B cell (primary cell): Measurements from ENCODE around the gene KCNQ1OT1. TPM values are rescaled to one million over a fixed set of nuclear protein-coding genes. Genes with fewer than 3 reads are reported as not detected.

Source experiments
- ATAC-seq: fragments of 200-7000 bp; cut with Tn5 transposase; one replicate; pipeline ENCODE4 v1.10.0; 2021; ENCODE audit warnings: low read depth, mild to moderate bottlenecking, moderate number of reproducible peaks, moderate library complexity
- CTCF ChIA-PET: fragments of 350-600 bp; sonication (Branson Sonifier 250); formaldehyde crosslinking; loops from one replicate; lab custom pipeline; 2021; ENCODE audit warnings: antibody characterized with exemption, inconsistent platforms; lab: Charles Lee
- POLR2A ChIA-PET: fragments of 350-600 bp; sonication (Branson Sonifier 250); formaldehyde crosslinking; loops from one replicate; lab custom pipeline; 2021; ENCODE audit warnings: antibody characterized with exemption; lab: Charles Lee
- DNase-seq: peaks from one replicate; pipeline ENCODE4 v3.0.0; 2013
- H2AFZ ChIP-seq: 2 replicates; pipeline ENCODE4 v1.6.1; 2012; ENCODE audit warnings: mild to moderate bottlenecking, low read depth, low read length; ENCODE audit not compliant: insufficient read depth, poor library complexity, severe bottlenecking
- H3K27ac ChIP-seq, 2 donors: 1 replicate in 1 of 2; 2 replicates in 1 of 2; pipeline ENCODE4 v1.5.1; 2012 to 2013; ENCODE audit warnings: low read length in 2 of 2, mild to moderate bottlenecking in 2 of 2, moderate library complexity in 1 of 2
- H3K27me3 ChIP-seq, 4 experiments: fragments of 200-600 bp in 1 of 4; sonication (generic) in 1 of 4; replicated peaks in 1 of 4; 1 replicate in 2 of 4; 2 replicates in 2 of 4; pipeline versions ENCODE4 v1.6.1 to v1.7.0; 2013 to 2016; ENCODE audit warnings: low read length in 3 of 4, mild to moderate bottlenecking in 2 of 4, mixed read lengths in 1 of 4, moderate library complexity in 1 of 4; ENCODE audit not compliant: insufficient read depth in 4 of 4, control insufficient read depth in 3 of 4; ENCODE audit errors: control extremely low read depth in 1 of 4
- H3K36me3 ChIP-seq, 2 experiments: replicated peaks in 1 of 2; 1 replicate in 1 of 2; 2 replicates in 1 of 2; pipeline versions ENCODE4 v1.6.1 to v1.7.1; 2013; ENCODE audit warnings: low read length in 1 of 2; ENCODE audit not compliant: insufficient read depth in 2 of 2, control insufficient read depth in 1 of 2; ENCODE audit errors: control extremely low read depth in 1 of 2, extremely low read depth in 1 of 2
- H3K4me1 ChIP-seq, 2 donors: fragments of 200-600 bp in 1 of 2; sonication (generic) in 1 of 2; 1 replicate in 1 of 2; 2 replicates in 1 of 2; pipeline versions ENCODE4 v1.5.1 to v1.6.1; 2013 to 2017; ENCODE audit warnings: low read length in 2 of 2; ENCODE audit not compliant: control insufficient read depth in 2 of 2, insufficient read depth in 2 of 2
- H3K4me2 ChIP-seq: replicated peaks from 2 replicates; pipeline ENCODE3; 2012; ENCODE audit warnings: mild to moderate bottlenecking, low read depth, low read length; ENCODE audit not compliant: poor library complexity, severe bottlenecking
- H3K4me3 ChIP-seq, 5 experiments: fragments of 200-600 bp in 1 of 5; sonication (generic) in 1 of 5; 1 replicate in 3 of 5; 2 replicates in 2 of 5; pipeline versions ENCODE4 v1.5.1 to v1.7.0; 2011 to 2016; ENCODE audit warnings: low read length in 4 of 5, mild to moderate bottlenecking in 4 of 5, low read depth in 2 of 5, control low read depth in 1 of 5, moderate library complexity in 1 of 5; ENCODE audit not compliant: insufficient read depth in 1 of 5; ENCODE audit errors: control extremely low read depth in 1 of 5, extremely low read depth in 1 of 5
- H3K79me2 ChIP-seq: fragments of 200-600 bp; sonication (generic); one replicate; pipeline ENCODE4 v1.6.0; 2016; ENCODE audit warnings: low read length; ENCODE audit not compliant: control insufficient read depth, insufficient read depth
- H3K9ac ChIP-seq: fragments of 200-600 bp; sonication (generic); 2 replicates; pipeline ENCODE4 v1.6.1; 2017; ENCODE audit warnings: mild to moderate bottlenecking, low read length, moderate library complexity
- H3K9me3 ChIP-seq, 3 donors: one replicate each; pipeline versions ENCODE4 v1.6.1 to v1.7.1; 2013; ENCODE audit warnings: low read length in 2 of 3; ENCODE audit not compliant: control insufficient read depth in 2 of 3, insufficient read depth in 1 of 3; ENCODE audit errors: control extremely low read depth in 1 of 3
- H4K20me1 ChIP-seq: 2 replicates; pipeline ENCODE4 v1.6.0; 2012; ENCODE audit warnings: mild to moderate bottlenecking, low read length; ENCODE audit not compliant: insufficient read depth, control insufficient read depth, poor library complexity, severe bottlenecking
- H3K27ac Mint-ChIP-seq: one replicate; pipeline ENCODE4 v1.8.0; 2021; ENCODE audit warnings: mixed read lengths
- H3K27me3 Mint-ChIP-seq: one replicate; pipeline ENCODE4 v1.8.0; 2021; ENCODE audit warnings: mixed read lengths
- H3K4me1 Mint-ChIP-seq: one replicate; pipeline ENCODE4 v1.8.0; 2021; ENCODE audit warnings: mixed read lengths
- H3K4me3 Mint-ChIP-seq: one replicate; pipeline ENCODE4 v1.8.0; 2021; ENCODE audit warnings: mixed read lengths
- H3K9me3 Mint-ChIP-seq: one replicate; pipeline ENCODE4 v1.8.0; 2022; ENCODE audit warnings: mixed read lengths; ENCODE audit not compliant: insufficient read depth
- EZH2 ChIP-seq: IDR thresholded peaks from 2 replicates; pipeline ENCODE4 v1.6.1; 2012; ENCODE audit warnings: borderline replicate concordance, low read depth, mild to moderate bottlenecking, moderate library complexity, low read length; ENCODE audit not compliant: insufficient read depth, poor library complexity, severe bottlenecking
- WGBS: methylation state at CpG from one replicate; pipeline ENCODE4 v1.1.5; 2013; ENCODE audit warnings: missing lambda C conversion rate; ENCODE audit not compliant: insufficient coverage; 5-methylcytosine and 5-hydroxymethylcytosine counted together
- intact Hi-C: fragments of 100-400 bp; cut with micrococcal nuclease; formaldehyde crosslinking; loops from one replicate; pipeline ENCODE4 v1.10.0; 2022
- polyA plus RNA-seq: library from polyadenylated mRNA; depleted of rRNA; stranded (reverse); fragments of >200 nt; gene quantifications from 2 replicates; pipeline ENCODE4 v1.2.3, GENCODE V29; 2012
- total RNA-seq, 2 donors: library from RNA; stranded (reverse); fragments of 120-200 nt in 1 of 2; gene quantifications; 1 replicate in 1 of 2; 2 replicates in 1 of 2; pipeline versions ENCODE4 v1.2.3 to v1.2.4, GENCODE V29; 2013 to 2022
- TF ChIP-seq, protein P1 (sequence below): fragments of 200-600 bp; IDR thresholded peaks from one replicate; pipeline ENCODE4 v1.8.0; 2022; ENCODE audit warnings: antibody characterized with exemption, mild to moderate bottlenecking

Gene KCNQ1OT1
- total and polyA plus RNA-seq, 2 donors (not counting 1 experiment from before 2014, with no cell fraction given), result 0.03 to 0.89 TPM

DNA sequence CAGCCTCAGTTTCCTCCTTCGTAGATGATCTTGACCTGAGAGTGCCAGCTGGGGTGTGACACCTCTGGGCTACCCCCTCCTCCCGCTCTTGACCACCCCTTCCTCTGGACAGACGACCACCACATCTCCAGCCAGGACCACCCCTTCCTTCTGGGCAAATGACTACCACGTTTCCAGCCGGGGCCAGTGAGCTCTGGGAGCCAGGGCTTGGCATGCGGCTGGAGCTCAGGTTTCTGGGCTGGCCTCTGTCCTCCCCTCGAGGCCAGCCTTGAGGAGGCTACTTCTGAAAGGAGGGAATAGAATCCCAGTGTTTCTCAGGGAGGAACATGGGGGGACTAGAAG is 120.9 kb downstream of the KCNQ1OT1 start:
- H3K27ac Mint-ChIP-seq, result peak overlapping the region; percentile 32
- Histone ChIP-seq H2AFZ (no peak overlapping the region), H3K4me3 (no peak overlapping the region), H3K9me3 (no peaks in the 10 kb centered on the region), H3K27ac (no peak overlapping the region), H3K27me3 (no peaks in the 10 kb centered on the region), H3K79me2 (no peaks in the 10 kb centered on the region), H3K4me1 (no peaks in the 10 kb centered on the region), H3K4me2 (no peak overlapping the region), H3K9ac (no peak overlapping the region), H4K20me1 (no peaks in the 10 kb centered on the region), H3K36me3 (peaks cover 0 to 9% of the 10 kb centered on the region in 2 experiments)
- ChIA-PET CTCF (interaction anchor here (1.5 kb wide), 1 partner anchor 46 kb away, joined by 3 read pairs; no protein-coding TSS in a partner anchor), POLR2A (no interaction called here)
- no peaks in the 10 kb centered on the region for H3K4me1 Mint-ChIP-seq
- H3K4me3 Mint-ChIP-seq, result no peak overlapping the region
- no peak for TF ChIP-seq EZH2
- TF ChIP-seq, protein P1, sequence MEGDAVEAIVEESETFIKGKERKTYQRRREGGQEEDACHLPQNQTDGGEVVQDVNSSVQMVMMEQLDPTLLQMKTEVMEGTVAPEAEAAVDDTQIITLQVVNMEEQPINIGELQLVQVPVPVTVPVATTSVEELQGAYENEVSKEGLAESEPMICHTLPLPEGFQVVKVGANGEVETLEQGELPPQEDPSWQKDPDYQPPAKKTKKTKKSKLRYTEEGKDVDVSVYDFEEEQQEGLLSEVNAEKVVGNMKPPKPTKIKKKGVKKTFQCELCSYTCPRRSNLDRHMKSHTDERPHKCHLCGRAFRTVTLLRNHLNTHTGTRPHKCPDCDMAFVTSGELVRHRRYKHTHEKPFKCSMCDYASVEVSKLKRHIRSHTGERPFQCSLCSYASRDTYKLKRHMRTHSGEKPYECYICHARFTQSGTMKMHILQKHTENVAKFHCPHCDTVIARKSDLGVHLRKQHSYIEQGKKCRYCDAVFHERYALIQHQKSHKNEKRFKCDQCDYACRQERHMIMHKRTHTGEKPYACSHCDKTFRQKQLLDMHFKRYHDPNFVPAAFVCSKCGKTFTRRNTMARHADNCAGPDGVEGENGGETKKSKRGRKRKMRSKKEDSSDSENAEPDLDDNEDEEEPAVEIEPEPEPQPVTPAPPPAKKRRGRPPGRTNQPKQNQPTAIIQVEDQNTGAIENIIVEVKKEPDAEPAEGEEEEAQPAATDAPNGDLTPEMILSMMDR, result no peak
- 85% methylated on average over 6 of the region's 7 CpGs for WGBS
- intact Hi-C loops, result no loop called here
- ATAC-seq, result no peak
- no peaks in the 10 kb centered on the region for H3K9me3 Mint-ChIP-seq
- H3K27me3 Mint-ChIP-seq, result no peaks in the 10 kb centered on the region
- no peak for DNase-seq

DNA sequence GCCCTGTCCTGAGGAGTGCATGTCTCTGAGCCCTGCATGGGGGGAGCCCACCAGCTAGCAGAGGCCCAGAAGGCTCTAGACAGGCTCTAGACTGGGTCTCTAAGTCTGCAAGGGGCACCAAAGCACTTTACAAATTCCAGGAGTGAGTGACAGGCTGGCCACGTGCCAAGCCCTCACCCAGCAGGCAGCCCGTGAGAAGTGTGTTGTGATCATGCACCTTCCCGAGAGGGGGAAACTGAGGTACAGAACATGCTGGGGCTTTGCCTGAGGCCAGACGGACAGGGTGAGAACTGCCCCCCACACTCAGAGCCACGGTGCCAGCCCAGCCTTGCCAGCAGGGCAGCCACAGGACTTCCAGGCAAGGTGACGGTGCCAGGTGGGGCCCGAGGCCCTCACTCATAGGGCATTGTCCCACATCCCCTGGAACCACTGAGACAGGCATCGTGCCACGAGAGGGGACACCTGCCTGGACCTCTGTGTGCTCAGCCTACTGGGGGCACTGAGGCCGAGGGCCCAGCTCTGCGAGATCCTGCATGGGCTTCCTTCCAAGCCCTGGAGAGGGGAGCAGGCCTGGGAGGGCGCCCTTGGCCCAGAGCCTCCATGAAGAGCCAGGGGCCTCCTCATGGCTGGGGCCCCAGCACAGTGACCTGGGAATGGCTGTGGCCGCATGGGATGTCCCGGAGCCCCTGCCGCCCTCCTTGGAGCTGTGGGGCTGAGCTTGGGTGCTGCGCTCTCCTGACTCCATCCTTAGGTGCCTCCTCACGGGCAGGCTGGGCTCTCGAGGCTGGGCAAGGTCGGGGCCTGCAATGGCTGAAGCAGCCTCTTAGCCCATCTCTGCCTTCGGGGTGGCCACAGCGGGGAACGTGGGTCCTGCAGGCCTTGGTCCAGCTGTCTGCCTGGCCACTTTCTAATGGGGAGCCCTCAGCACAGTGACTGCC is 121.5 kb downstream of the KCNQ1OT1 start:
- Mint-ChIP-seq H3K4me1 (no peaks in the 10 kb centered on the region), H3K27me3 (no peaks in the 10 kb centered on the region), H3K27ac (no peak overlapping the region), H3K4me3 (no peak overlapping the region), H3K9me3 (no peaks in the 10 kb centered on the region)
- POLR2A ChIA-PET, result no interaction called here
- H3K4me1 ChIP-seq, result no peaks in the 10 kb centered on the region
- no peaks in the 10 kb centered on the region for H4K20me1 ChIP-seq
- intact Hi-C loops, result no loop called here
- CTCF ChIA-PET, result interaction anchor here (1.5 kb wide), 1 partner anchor 45 kb away, joined by 3 read pairs; no protein-coding TSS in a partner anchor
- H2AFZ ChIP-seq, result no peak overlapping the region
- peaks cover 0 to 9% of the 10 kb centered on the region in 2 experiments for H3K36me3 ChIP-seq
- TF ChIP-seq, protein P1, result no peak
- no peak for TF ChIP-seq EZH2
- no peak for DNase-seq
- 93% methylated on average over 22 of the region's 22 CpGs for WGBS
- H3K4me2 ChIP-seq, result no peak overlapping the region
- ATAC-seq, result no peak
- H3K79me2 ChIP-seq, result no peaks in the 10 kb centered on the region
- no peaks in the 10 kb centered on the region for H3K9me3 ChIP-seq
- H3K4me3 ChIP-seq, result no peak overlapping the region
- no peak overlapping the region for H3K9ac ChIP-seq
- H3K27me3 ChIP-seq, result no peaks in the 10 kb centered on the region
- H3K27ac ChIP-seq, result no peak overlapping the region
